K562 (cell line): ENCODE data around the gene HTRA3. TPM values are rescaled to one million over a fixed set of nuclear protein-coding genes. Genes with fewer than 3 reads are reported as not detected.

ENCODE experiments used
- ATAC-seq: fragments of 200-7000 bp; cut with Tn5 transposase; 3 replicates; pipeline ENCODE4 v1.9.1; 2020; ENCODE audit warnings: moderate library complexity
- BruUV-seq: library from RNA; stranded (reverse); fragments of 400-500 nt; replicated peaks from 2 replicates; lab custom pipeline; 2021; lab: Mats Ljungman, UMichigan
- CTCF ChIA-PET: fragments of 300-600 bp; formaldehyde crosslinking; extraction: SDS; loops from one replicate; lab custom pipeline; 2021; ENCODE audit warnings: low intra/inter-chr PET ratio; lab: Yijun Ruan, JAX
- POLR2A ChIA-PET: fragments of 300-600, 350-650 bp; sonication (Branson Sonifier 250); formaldehyde crosslinking; extraction: SDS; loops from one replicate; lab custom pipeline; 2021; ENCODE audit warnings: antibody characterized with exemption, inconsistent platforms; lab: Yijun Ruan, JAX
- DNase-seq, 4 experiments: peaks; one replicate each; pipeline versions ENCODE4 v3.0.0 to v3.0.0-alpha.2; 2011 to 2018; ENCODE audit warnings: low spot score in 3 of 4, mixed read lengths in 3 of 4; ENCODE audit errors: extremely low read depth in 1 of 4
- FAIRE-seq: peaks from 2 replicates; lab custom pipeline; 2011; peaks lifted over from hg19 to GRCh38; lab: Jason Lieb, UNC
- H2AFZ ChIP-seq: 2 replicates; pipeline ENCODE4 v1.6.0; 2011; ENCODE audit warnings: low read depth, low read length, control low read depth, inconsistent platforms
- H3K27ac ChIP-seq: fragments of 200-600 bp; 3 replicates; pipeline ENCODE4 v1.8.0; 2011; ENCODE audit warnings: low read depth, mild to moderate bottlenecking, control low read depth, inconsistent platforms, low read length, moderate library complexity, mixed read lengths; ENCODE audit errors: extremely low read depth
- H3K27me3 ChIP-seq, 2 experiments: fragments of 300-600 bp in 1 of 2; 2 replicates in 1 of 2; 3 replicates in 1 of 2; pipeline versions ENCODE4 v1.6.0 to v1.8.0; 2011; ENCODE audit warnings: inconsistent platforms in 2 of 2, low read length in 2 of 2, mild to moderate bottlenecking in 1 of 2, mixed read lengths in 1 of 2, moderate library complexity in 1 of 2; ENCODE audit not compliant: control insufficient read depth in 2 of 2, insufficient read depth in 2 of 2
- H3K36me3 ChIP-seq: fragments of 300-600 bp; 3 replicates; pipeline ENCODE4 v1.8.0; 2011; ENCODE audit warnings: mild to moderate bottlenecking, low read length, inconsistent platforms; ENCODE audit not compliant: control insufficient read depth, insufficient read depth
- H3K4me1 ChIP-seq, 2 experiments: fragments of 200-600 bp in 1 of 2; replicated peaks in 1 of 2; 2 replicates in 1 of 2; 3 replicates in 1 of 2; pipeline versions ENCODE4 v1.5.1 to v1.8.0; 2011; ENCODE audit warnings: inconsistent platforms in 2 of 2, low read length in 2 of 2, mild to moderate bottlenecking in 1 of 2, mixed read lengths in 1 of 2, moderate library complexity in 1 of 2; ENCODE audit not compliant: control insufficient read depth in 2 of 2, insufficient read depth in 2 of 2
- H3K4me2 ChIP-seq: 2 replicates; pipeline ENCODE4 v1.6.1; 2011; ENCODE audit warnings: low read length, control low read depth, inconsistent platforms, mixed read lengths; ENCODE audit not compliant: insufficient read depth
- H3K4me3 ChIP-seq: fragments of 200-600 bp; sonication (generic), shearing (Covaris generic); 2 replicates; pipeline ENCODE4 v1.5.1; 2016; ENCODE audit warnings: control low read depth, inconsistent platforms
- H3K79me2 ChIP-seq: fragments of 200-600 bp; 3 replicates; pipeline ENCODE4 v1.8.0; 2011; ENCODE audit warnings: low read length, inconsistent platforms; ENCODE audit not compliant: control insufficient read depth, insufficient read depth
- H3K9ac ChIP-seq, 2 experiments: 2 replicates each; pipeline versions ENCODE4 v1.6.0 to v1.6.1; 2011; ENCODE audit warnings: low read depth in 2 of 2, low read length in 2 of 2, control low read depth in 1 of 2, inconsistent platforms in 1 of 2, mild to moderate bottlenecking in 1 of 2, mixed read lengths in 1 of 2; ENCODE audit not compliant: insufficient read depth in 1 of 2
- H3K9me1 ChIP-seq: one replicate; pipeline ENCODE4 v1.6.0; 2011; ENCODE audit warnings: inconsistent platforms, mild to moderate bottlenecking, low read length, moderate library complexity; ENCODE audit not compliant: control insufficient read depth, insufficient read depth
- H3K9me3 ChIP-seq: replicated peaks from 2 replicates; pipeline ENCODE4 v1.5.1; 2011; ENCODE audit warnings: low read depth, low read length, inconsistent platforms; ENCODE audit not compliant: control insufficient read depth, insufficient read depth
- H4K20me1 ChIP-seq: replicated peaks from 2 replicates; pipeline ENCODE4 v1.6.1; 2011; ENCODE audit warnings: low read length, inconsistent platforms, mixed read lengths; ENCODE audit not compliant: control insufficient read depth, insufficient read depth
- BHLHE40 ChIP-seq: IDR thresholded peaks from 2 replicates; pipeline ENCODE4 v1.6.1; 2011; ENCODE audit warnings: low read length, improper control_type of control experiment
- HIVEP1 ChIP-seq: fragments of 250-450 bp; sonication (Bioruptor Pico); IDR thresholded peaks from 2 replicates; pipeline ENCODE4 v1.4.0; 2020; ENCODE audit warnings: mild to moderate bottlenecking
- MEIS2 ChIP-seq: fragments of 450-650 bp; IDR thresholded peaks from 2 replicates; pipeline ENCODE4 v1.6.1; 2014; ENCODE audit warnings: mild to moderate bottlenecking; ENCODE audit not compliant: partially characterized antibody
- YY1 ChIP-seq, 3 experiments: IDR thresholded peaks; 2 replicates each; pipeline ENCODE4 v1.6.1; 2011; ENCODE audit warnings: low read length in 2 of 3, mild to moderate bottlenecking in 2 of 3, moderate library complexity in 2 of 3, borderline replicate concordance in 1 of 3, control low read depth in 1 of 3, low read depth in 1 of 3; ENCODE audit not compliant: insufficient read depth in 3 of 3, insufficient replicate concordance in 2 of 3, control insufficient read depth in 1 of 3, insufficient read length in 1 of 3; ENCODE audit errors: extremely low read depth in 1 of 3
- ZBTB7A ChIP-seq: IDR thresholded peaks from 2 replicates; pipeline ENCODE4 v1.6.1; 2011; ENCODE audit warnings: low read depth, mild to moderate bottlenecking, low read length, moderate library complexity, borderline replicate concordance; ENCODE audit not compliant: control insufficient read depth
- ZNF668 ChIP-seq: fragments of 250-450 bp; sonication (Bioruptor Pico); IDR thresholded peaks from 2 replicates; pipeline ENCODE4 v1.8.0; 2022; ENCODE audit warnings: mild to moderate bottlenecking, inconsistent platforms
- WGBS: fragments of 100-300 bp; shearing (Covaris generic); methylation state at CpG from one replicate; pipeline ENCODE4 v1.1.6; 2016; ENCODE audit warnings: low coverage, mixed read lengths; ENCODE audit not compliant: insufficient coverage; ENCODE audit errors: missing lambda C conversion rate; 5-methylcytosine and 5-hydroxymethylcytosine counted together
- in situ Hi-C: fragments of 300-500 bp; cut with MboI; formaldehyde crosslinking; loops from 4 replicates; pipeline ENCODE4 v1.15.0; 2018; ENCODE audit warnings: inconsistent platforms, mixed read lengths
- intact Hi-C: fragments of 100-400 bp; cut with micrococcal nuclease; formaldehyde crosslinking; loops from 2 replicates; pipeline ENCODE4 v1.14.2; 2022
- polyA plus RNA-seq, 8 experiments: library from polyadenylated mRNA; depleted of rRNA in 4 of 8; stranded (reverse) in 5 of 8; unstranded in 3 of 8; fragments of >200 nt; fragmentation: Nextera tagmentation in 2 of 8; fragmentation: Illumina TruSeq in 1 of 8; extraction: Ambion mirVana in 2 of 8; extraction: Trizol in 1 of 8; gene quantifications; 2 replicates each; pipeline versions ENCODE4 v1.2.1 to v1.2.3, GENCODE V29; 2011 to 2014; ENCODE audit warnings: inconsistent platforms in 1 of 8, missing spikeins in 1 of 8
- total RNA-seq, 7 experiments: library from RNA; depleted of rRNA in 6 of 7; stranded (reverse); fragments of >200 nt in 6 of 7; fragmentation: Illumina TruSeq in 2 of 7; extraction: Trizol in 2 of 7; gene quantifications; 2 replicates each; pipeline versions ENCODE4 v1.2.1 to v1.2.3, GENCODE V29; 2011 to 2021; ENCODE audit warnings: low replicate concordance in 1 of 7

HTRA3 gene
- total and polyA plus RNA-seq, 9 of the 15 experiments (the other 6 are each of a cell fraction or from before 2014, with no cell fraction given), result 0.04 TPM; not detected in 8

DNA sequence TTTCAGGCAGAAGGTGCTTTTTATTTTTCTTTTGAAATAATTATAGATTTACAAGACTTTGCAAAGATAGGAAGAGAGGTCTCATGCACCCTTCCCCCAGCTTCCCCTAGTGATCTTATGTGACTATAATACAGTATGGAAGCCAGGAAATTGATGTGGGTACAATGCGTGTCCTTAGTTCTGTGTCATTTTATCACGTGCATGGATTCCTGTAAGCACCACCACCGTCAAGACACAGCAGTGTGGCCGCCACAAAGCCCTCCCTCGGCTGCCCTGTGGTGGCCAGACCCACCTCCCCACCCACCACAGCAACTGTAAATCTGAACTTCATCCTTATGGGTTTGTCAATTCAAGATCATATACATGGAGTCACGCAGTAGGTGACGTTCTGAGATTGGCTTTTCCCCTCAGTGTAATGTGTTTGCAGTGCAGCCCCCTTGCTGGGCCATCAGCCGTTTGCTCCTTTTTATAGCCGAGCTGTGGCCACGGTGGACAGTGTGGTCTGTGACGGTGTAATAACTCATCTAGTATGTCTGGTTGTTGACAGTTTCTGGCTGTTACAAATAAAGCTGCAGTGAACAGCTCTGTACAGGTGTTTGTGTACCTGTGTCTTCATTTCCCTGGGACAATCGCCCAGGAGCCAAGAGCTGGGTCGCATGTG lies 10.9 kb upstream of the HTRA3 start:
- no peak for FAIRE-seq

DNA sequence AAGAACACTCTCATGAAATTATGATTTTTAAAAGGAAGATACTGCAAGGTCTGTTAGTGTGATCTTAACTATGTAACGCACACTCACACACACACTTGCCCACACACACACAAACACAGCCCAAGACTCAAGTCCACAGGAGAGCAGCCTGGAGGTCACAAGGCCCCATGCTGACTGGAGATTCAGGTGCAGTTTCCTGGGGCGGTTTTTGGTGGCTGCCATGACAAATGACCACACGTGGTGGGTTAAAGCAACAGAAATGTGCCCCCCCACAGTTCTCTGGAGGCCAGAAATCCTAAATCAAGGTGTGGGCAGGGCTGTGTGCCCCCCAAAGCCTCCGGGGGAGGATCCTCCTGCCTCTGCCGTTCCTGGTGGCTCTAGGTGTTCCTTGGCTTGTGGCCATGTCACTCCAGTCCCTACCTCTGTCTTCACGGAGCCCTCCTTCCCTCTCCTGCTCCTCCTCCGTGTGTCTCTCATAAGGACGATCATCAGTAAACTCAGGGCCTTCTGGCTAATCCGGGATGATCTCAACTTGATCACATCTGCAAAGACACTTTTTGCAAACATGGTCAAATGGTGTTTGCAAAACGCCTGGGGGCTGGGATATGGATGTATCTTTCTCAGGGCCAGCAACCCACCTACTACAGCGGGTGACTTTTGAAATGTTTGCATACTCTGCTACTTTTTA lies 9.7 kb upstream of the HTRA3 start:
- Histone ChIP-seq H2AFZ (no peak overlapping the region), H3K36me3 (no peaks in the 10 kb centered on the region), H3K4me3 (no peak overlapping the region), H3K27ac (no peak overlapping the region), H3K9ac (no peak overlapping the region), H3K27me3 (peaks cover 2 to 18% of the 10 kb centered on the region in 2 experiments; a peak in 3 of 5 replicates), H3K9me3 (no peaks in the 10 kb centered on the region), H3K4me1 (peaks cover 0 to 23% of the 10 kb centered on the region in 2 experiments; a peak in 2 of 5 replicates), H3K4me2 (no peak overlapping the region), H4K20me1 (peaks cover 5% of the 10 kb centered on the region; the same call in 1 of the 2 replicates), H3K9me1 (no peaks in the 10 kb centered on the region), H3K79me2 (no peaks in the 10 kb centered on the region)
- ChIA-PET POLR2A (interaction anchor here (1.1 kb wide), 1 partner anchor 9 kb away, joined by 4 read pairs; no protein-coding TSS in a partner anchor), CTCF (no interaction called here)
- no peak for ATAC-seq
- in situ Hi-C loops (no loop called here), intact Hi-C loops (no loop called here)
- WGBS, result 11% methylated on average over 11 of the region's 11 CpGs
- FAIRE-seq, result no peak
- DNase-seq, result no peak
- BruUV-seq, result no TSS peak
- TF ChIP-seq HIVEP1 (CRISPR knock-in tag), result no peak
- TF ChIP-seq ZBTB7A, result no peak
- TF ChIP-seq ZNF668 (CRISPR knock-in tag), result no peak

More for the DNA sequence above, 10.9 kb upstream of the HTRA3 start:
- BruUV-seq, result no TSS peak
- H3K36me3 ChIP-seq, result no peaks in the 10 kb centered on the region
- peaks cover 0 to 23% of the 10 kb centered on the region in 2 experiments; a peak in 2 of 5 replicates for H3K4me1 ChIP-seq
- DNase-seq, result no peak
- WGBS, result 12% methylated on average over 13 of the region's 13 CpGs
- H2AFZ ChIP-seq, result no peak overlapping the region
- no peak overlapping the region for H3K4me3 ChIP-seq
- peaks cover 2 to 18% of the 10 kb centered on the region in 2 experiments; a peak in 3 of 5 replicates for H3K27me3 ChIP-seq
- H3K9ac ChIP-seq, result no peak overlapping the region
- H3K9me1 ChIP-seq, result no peaks in the 10 kb centered on the region
- no peak for ATAC-seq
- ChIA-PET POLR2A (interaction anchor here (1.0 to 1.3 kb wide), 3 partner anchors 8 to 12 kb away, joined by 3 to 5 read pairs (median 3); no protein-coding TSS in a partner anchor), CTCF (no interaction called here)
- H3K9me3 ChIP-seq, result no peaks in the 10 kb centered on the region
- no peak overlapping the region for H3K27ac ChIP-seq
- intact Hi-C loops, result no loop called here
- in situ Hi-C loops, result no loop called here
- no peaks in the 10 kb centered on the region for H3K79me2 ChIP-seq
- H3K4me2 ChIP-seq, result no peak overlapping the region
- 0 out of 2 replicates have a peak, but pooled peaks have one; percentile 10 for TF ChIP-seq BHLHE40
- TF ChIP-seq YY1 (IDR thresholded peaks at IDR 0.05; ENCODE audit: borderline replicate concordance in 1 of 3, control insufficient read depth in 1 of 3, extremely low read depth in 1 of 3, insufficient read depth in 3 of 3, insufficient read length in 1 of 3, insufficient replicate concordance in 2 of 3, low read depth in 1 of 3, low read length in 2 of 3), result no peak
- peak; percentile 37 for TF ChIP-seq MEIS2
- peaks cover 5% of the 10 kb centered on the region; the same call in 1 of the 2 replicates for H4K20me1 ChIP-seq
